ENCODE data around the gene FOXQ1. TPM values are rescaled to one million over a fixed set of nuclear protein-coding genes. Genes with fewer than 3 reads are reported as not detected.
"Not testable (repeated sequence)": the region's sequence is repeated elsewhere in the genome, so short reads cannot be mapped to it uniquely, and the experiment has no call there.

The FOXQ1 gene
- polyA plus RNA-seq, 1 of the 3 experiments (the other 2 are of a cell fraction) = not detected

GRCh38 chr6:1318036-1318435, 6.1 kb downstream of the FOXQ1 start:
- H3K27ac ChIP-seq (ENCODE audit: low read depth in 2 of 2, low read length in 1 of 2) = no peak overlapping the region
- peaks cover 3% of the 10 kb centered on the region for H3F3A ChIP-seq (replicated peaks; ENCODE audit: insufficient read depth)
- H3K4me2 ChIP-seq = no peak overlapping the region
- H3K4me3 ChIP-seq (ENCODE audit: low read depth in 2 of 2, low read length in 1 of 2) = no peak overlapping the region
- H3K9ac ChIP-seq = no peak overlapping the region
- no peak overlapping the region for H2AFZ ChIP-seq (ENCODE audit: low read depth)
- CTCF ChIA-PET = interaction anchor here (1.0 to 1.3 kb wide), 3 partner anchors 65 to 503 kb away, joined by 3 to 4 read pairs (median 3); no protein-coding TSS in a partner anchor
- peaks cover 27% of the 10 kb centered on the region for H3K27me3 ChIP-seq (ENCODE audit: insufficient read depth)
- POLR2A ChIA-PET = no interaction called here
- no peaks in the 10 kb centered on the region for H3K79me2 ChIP-seq (ENCODE audit: insufficient read depth)
- TF ChIP-seq FOXM1 (IDR thresholded peaks at IDR 0.05; ENCODE audit: low read depth) (no peak), RFX5 (IDR thresholded peaks at IDR 0.05; ENCODE audit: low read length) (no peak), EP300 (IDR thresholded peaks at IDR 0.05; ENCODE audit: borderline replicate concordance in 1 of 2, low read depth in 1 of 2, low read length in 1 of 2) (no peak), RAD21 (IDR thresholded peaks at IDR 0.05; ENCODE audit: low read length) (no peak), RCOR1 (IDR thresholded peaks at IDR 0.05; ENCODE audit: low read length) (no peak), GATA2 (CRISPR knock-in tag; IDR thresholded peaks at IDR 0.05) (no peak), SMC3 (IDR thresholded peaks at IDR 0.05; ENCODE audit: low read depth, low read length) (no peak), USF1 (IDR thresholded peaks at IDR 0.05; ENCODE audit: borderline replicate concordance, low read depth) (no peak), MXI1 (IDR thresholded peaks at IDR 0.05; ENCODE audit: low read depth, low read length) (no peak)
- 20% methylated on average over 6 of the region's 7 CpGs for WGBS (ENCODE audit: low lambda C conversion rate)
- H3K9me3 ChIP-seq = no peaks in the 10 kb centered on the region
- no peak for DNase-seq
- H3K9me2 ChIP-seq = no peaks in the 10 kb centered on the region
- H4K20me1 ChIP-seq (ENCODE audit: insufficient read depth) = no peaks in the 10 kb centered on the region
- no peaks in the 10 kb centered on the region for H3K36me3 ChIP-seq (replicated peaks in 1 of 2; ENCODE audit: control insufficient read depth in 1 of 2, insufficient read depth in 2 of 2, low read length in 1 of 2)
- no peaks in the 10 kb centered on the region; a peak in 1 of 4 replicates for H3K4me1 ChIP-seq (ENCODE audit: control insufficient read depth in 1 of 2, insufficient read depth in 2 of 2, low read depth in 1 of 2, low read length in 1 of 2)

GRCh38 chr6:1318584-1318983, 6.7 kb downstream of the FOXQ1 start:
- H3F3A ChIP-seq (replicated peaks; ENCODE audit: insufficient read depth); H3K9me2 ChIP-seq; H3K9me3 ChIP-seq; H3K4me3 ChIP-seq (ENCODE audit: low read depth in 2 of 2, low read length in 1 of 2); H3K36me3 ChIP-seq (replicated peaks in 1 of 2; ENCODE audit: control insufficient read depth in 1 of 2, insufficient read depth in 2 of 2, low read length in 1 of 2); H3K4me1 ChIP-seq (ENCODE audit: control insufficient read depth in 1 of 2, insufficient read depth in 2 of 2, low read depth in 1 of 2, low read length in 1 of 2); H3K4me2 ChIP-seq; H3K79me2 ChIP-seq (ENCODE audit: insufficient read depth); H4K20me1 ChIP-seq (ENCODE audit: insufficient read depth); H3K27ac ChIP-seq (ENCODE audit: low read depth in 2 of 2, low read length in 1 of 2); H3K9ac ChIP-seq; DNase-seq; H2AFZ ChIP-seq (ENCODE audit: low read depth); POLR2A ChIA-PET: not testable (repeated sequence)
- CTCF ChIA-PET = interaction anchor here (1.0 to 1.3 kb wide), 3 partner anchors 64 to 504 kb away, joined by 3 to 4 read pairs (median 3); no protein-coding TSS in a partner anchor
- peaks cover 27% of the 10 kb centered on the region for H3K27me3 ChIP-seq (ENCODE audit: insufficient read depth)
- WGBS (ENCODE audit: low lambda C conversion rate) = 51% methylated on average over 10 of the region's 22 CpGs

- Histone ChIP-seq H3K4me1 (ENCODE audit: control insufficient read depth in 1 of 2, insufficient read depth in 2 of 2, low read depth in 1 of 2, low read length in 1 of 2) (0 out of 4 replicates have a peak, but pooled peaks cover 0 to 4% of the 10 kb centered on the region in 2 experiments), H3K4me3 (ENCODE audit: low read depth in 2 of 2, low read length in 1 of 2) (no peak overlapping the region), H3K27ac (ENCODE audit: low read depth in 2 of 2, low read length in 1 of 2) (no peak overlapping the region), H3K9me3 (no peaks in the 10 kb centered on the region), H3K9me2 (no peaks in the 10 kb centered on the region), H4K20me1 (ENCODE audit: insufficient read depth) (no peaks in the 10 kb centered on the region), H3K4me2 (no peak overlapping the region), H3K79me2 (ENCODE audit: insufficient read depth) (no peaks in the 10 kb centered on the region), H3K27me3 (ENCODE audit: insufficient read depth) (peaks cover 5% of the 10 kb centered on the region; the same call in 1 of the 2 replicates), H3F3A (replicated peaks; ENCODE audit: insufficient read depth) (peaks cover 3% of the 10 kb centered on the region), H2AFZ (ENCODE audit: low read depth) (no peak overlapping the region), H3K36me3 (replicated peaks in 1 of 2; ENCODE audit: control insufficient read depth in 1 of 2, insufficient read depth in 2 of 2, low read length in 1 of 2) (no peaks in the 10 kb centered on the region), H3K9ac (no peak overlapping the region)
- WGBS (ENCODE audit: low lambda C conversion rate) = 2% methylated on average over 4 of the region's 4 CpGs
- ChIA-PET POLR2A (no interaction called here), CTCF (no interaction called here)
- no peak for DNase-seq
- TF ChIP-seq FOXM1 (IDR thresholded peaks at IDR 0.05; ENCODE audit: low read depth) = no peak
- no peak for TF ChIP-seq RAD21 (IDR thresholded peaks at IDR 0.05; ENCODE audit: low read length)
- TF ChIP-seq ELF1 (IDR thresholded peaks at IDR 0.05) = no peak
- TF ChIP-seq TCF12 (IDR thresholded peaks at IDR 0.05) = no peak
- no peak for TF ChIP-seq REST (IDR thresholded peaks at IDR 0.05; ENCODE audit: low read depth, low read length)
- TF ChIP-seq SIN3A (IDR thresholded peaks at IDR 0.05; ENCODE audit: borderline replicate concordance, low read depth, low read length) = no peak
Observed at GRCh38 chr6:1321738-1322137, 9.8 kb downstream of the FOXQ1 start.

All from SK-N-SH (cell line).